GM18519 (cell line): ENCODE results near the gene TYMP.

Experiments used
- ATAC-seq: cut with Tn5 transposase; IDR thresholded peaks from one replicate; pipeline ENCODE4 v1.9.1; 2021; ENCODE audit warnings: mild to moderate bottlenecking, moderate library complexity; ENCODE audit not compliant: unreplicated experiment, low FRiP score

TYMP gene

GRCh38 chr22:50563413-50564160 is 33.8 kb upstream of the TYMP start:
- ATAC-seq = no peak

- ATAC-seq = peak; percentile 82
These were observed 33.0 kb upstream of the TYMP start, which contains the start of gene SYCE3 for GRCh38 chr22:50562523-50563412. Gene SYCE3, minus strand, starts transcription at chr22:50562919. Its CDS starts 6,514 bp downstream, at chr22:50556405.

DNA sequence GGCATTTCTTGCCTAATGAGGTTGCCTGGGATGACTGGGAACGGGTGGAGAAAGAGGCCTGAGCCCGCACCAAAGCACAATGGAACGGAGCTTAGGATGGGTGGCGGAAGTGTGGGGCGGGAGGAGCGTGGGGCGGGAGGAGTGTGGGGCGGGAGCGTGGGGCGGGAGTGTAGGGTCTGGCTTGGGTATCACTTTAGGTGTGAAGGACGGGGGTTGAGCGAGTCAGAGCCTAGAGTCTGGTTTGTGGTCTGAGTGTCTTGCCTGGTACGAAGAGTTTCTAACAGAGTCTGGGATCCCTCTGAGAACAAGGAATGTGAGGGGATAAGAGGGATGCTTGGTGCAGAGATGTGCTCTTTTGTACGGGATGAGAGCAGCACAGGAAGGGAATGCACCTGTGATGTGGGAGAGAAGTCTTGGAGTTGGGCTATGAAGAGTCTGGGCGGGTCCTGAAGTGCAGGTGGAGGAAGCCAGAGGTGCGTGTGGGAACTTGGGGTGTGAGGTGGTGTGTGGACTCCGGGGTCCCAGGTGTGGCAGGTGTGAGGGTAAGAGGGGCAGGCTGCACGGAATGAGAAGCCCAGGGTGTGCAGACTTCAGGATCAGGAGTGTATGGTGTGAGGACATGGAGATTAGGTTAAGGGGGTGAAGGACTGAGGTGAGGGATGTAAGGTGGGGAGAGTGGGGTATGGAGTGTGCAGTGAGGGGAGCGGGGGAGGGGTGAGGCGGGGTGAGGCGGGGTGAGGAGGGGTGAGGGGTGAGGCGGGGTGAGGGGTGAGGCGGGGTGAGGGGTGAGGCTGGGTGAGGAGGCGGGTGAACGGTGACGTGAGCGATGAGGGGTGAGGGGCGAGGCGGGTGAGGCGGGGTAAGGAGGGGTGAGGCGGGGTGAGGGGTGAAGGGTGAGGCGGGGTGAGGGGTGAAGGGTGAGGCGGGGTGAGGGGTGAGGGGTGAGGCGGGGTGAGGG is 31.9 kb upstream of the TYMP start:
- ATAC-seq = no peak

- no peak for ATAC-seq
These were observed 30.2 kb upstream of the TYMP start for GRCh38 chr22:50560034-50560433.

DNA sequence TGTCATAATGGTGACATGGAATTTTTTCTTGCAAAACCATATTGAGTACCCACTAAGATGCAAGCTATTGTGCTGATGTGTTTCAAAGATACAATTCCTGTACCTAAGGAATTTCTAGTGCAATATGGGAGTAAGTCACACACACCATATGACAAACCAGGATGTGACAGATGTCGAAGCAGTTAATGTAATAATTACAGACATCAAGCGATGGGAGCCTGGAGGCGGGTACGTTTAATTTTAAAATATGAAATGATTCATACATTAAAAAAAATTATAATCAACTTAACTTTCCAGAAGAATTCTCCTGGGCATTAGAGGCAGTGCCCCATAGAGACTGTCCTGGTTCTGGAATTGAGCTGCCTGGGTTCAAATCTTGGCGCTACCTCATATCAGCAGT is 26.9 kb upstream of the TYMP start:
- no peak for ATAC-seq

GRCh38 chr22:50553310-50553709 is 23.5 kb upstream of the TYMP start:
- ATAC-seq = no peak

GRCh38 chr22:50551160-50551752 is 21.4 kb upstream of the TYMP start:
- no peak for ATAC-seq

DNA sequence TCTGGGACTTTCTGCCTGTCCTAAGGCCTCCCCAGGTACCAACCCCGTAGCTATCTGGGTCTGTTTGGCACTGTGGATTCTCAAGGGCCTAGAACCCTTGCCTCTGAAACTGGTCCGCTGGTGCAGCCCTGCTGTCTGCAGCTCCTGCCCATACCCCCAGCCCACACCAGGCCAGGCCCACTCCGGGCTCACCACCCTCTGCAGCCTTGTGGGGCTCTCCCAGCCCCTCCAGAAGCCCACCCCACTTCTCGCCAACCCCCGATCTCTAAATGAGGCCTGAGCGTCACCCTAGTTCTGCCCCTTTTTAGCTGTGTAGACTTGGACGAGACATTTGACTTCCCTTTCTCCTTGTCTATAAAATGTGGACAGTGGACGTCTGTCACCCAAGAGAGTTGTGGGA is 20.6 kb upstream of the TYMP start:
- ATAC-seq = no peak

DNA sequence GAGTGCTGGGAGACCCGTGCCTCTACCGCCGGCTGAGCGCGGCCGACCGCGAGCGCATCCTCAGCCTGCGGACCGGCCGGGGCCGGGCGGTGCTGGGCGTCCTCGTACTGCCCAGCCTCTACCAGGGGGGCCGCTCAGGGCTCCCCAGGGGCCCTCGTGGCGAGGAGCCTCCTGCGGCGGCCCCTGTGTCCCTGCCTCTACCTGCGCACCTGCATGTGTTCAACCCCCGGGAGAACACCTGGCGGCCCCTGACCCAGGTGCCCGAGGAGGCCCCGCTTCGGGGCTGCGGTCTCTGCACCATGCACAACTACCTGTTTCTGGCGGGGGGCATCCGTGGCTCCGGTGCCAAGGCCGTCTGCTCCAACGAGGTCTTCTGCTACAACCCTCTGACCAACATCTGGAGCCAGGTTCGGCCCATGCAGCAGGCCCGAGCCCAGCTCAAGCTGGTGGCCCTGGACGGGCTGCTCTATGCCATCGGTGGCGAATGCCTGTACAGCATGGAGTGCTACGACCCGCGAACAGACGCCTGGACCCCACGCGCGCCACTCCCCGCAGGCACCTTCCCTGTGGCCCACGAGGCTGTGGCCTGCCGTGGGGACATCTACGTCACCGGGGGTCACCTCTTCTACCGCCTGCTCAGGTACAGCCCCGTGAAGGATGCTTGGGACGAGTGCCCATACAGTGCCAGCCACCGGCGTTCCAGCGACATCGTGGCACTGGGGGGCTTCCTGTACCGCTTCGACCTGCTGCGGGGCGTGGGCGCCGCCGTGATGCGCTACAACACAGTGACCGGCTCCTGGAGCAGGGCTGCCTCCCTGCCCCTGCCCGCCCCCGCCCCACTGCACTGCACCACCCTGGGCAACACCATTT is 19.3 kb upstream of the TYMP start:
- ATAC-seq = no peak

GRCh38 chr22:50548040-50548920 is 18.5 kb upstream of the TYMP start:
- ATAC-seq = no peak

- no peak for ATAC-seq
These were observed 17.6 kb upstream of the TYMP start for GRCh38 chr22:50547263-50547985.

DNA sequence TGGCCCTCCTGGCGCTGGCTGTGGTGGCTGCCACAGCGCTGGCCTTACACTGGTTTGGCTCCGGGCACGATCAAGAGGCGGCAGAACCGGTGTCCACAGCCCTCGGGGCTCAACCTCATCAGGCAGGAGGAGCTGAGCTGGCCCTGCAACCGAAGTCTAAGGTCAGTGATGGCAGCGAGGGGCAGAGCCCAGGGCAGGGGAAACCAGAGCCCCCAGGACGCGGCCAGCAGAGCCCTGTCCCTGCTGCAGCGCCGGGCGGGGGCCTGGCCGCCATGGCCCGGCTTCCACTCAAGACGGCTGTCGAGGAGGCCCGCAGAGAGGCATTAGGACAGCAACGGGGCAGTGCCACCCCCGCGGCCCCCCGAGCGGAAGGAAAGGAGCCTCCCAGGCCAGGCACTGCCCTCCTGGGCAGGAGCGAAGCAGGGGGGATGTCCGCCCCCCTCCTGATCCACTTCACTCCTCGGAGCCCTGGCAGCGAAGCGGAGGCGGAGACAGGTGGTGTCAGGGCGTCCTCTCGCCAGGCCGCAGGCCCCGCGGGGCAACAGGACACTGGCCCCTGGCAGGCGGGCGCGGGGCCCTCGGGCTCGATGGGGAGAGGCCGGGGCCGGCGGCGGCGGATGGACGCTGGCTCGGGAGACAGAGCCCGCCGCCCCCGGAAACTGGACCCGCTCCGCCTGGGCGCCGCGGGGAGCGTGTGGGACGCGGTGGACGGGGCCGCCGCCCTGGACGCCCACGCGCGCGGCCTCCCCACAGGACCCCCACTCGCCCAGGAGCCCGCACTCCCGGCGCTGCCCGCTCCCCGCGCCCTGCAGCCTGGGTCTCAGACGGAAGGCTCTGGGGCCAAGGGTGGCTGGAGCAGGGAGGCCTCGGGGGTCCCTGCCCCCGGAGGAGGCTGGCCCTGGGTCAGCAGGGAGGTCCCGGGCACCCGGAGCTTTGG is 16.8 kb upstream of the TYMP start:
- ATAC-seq = no peak

DNA sequence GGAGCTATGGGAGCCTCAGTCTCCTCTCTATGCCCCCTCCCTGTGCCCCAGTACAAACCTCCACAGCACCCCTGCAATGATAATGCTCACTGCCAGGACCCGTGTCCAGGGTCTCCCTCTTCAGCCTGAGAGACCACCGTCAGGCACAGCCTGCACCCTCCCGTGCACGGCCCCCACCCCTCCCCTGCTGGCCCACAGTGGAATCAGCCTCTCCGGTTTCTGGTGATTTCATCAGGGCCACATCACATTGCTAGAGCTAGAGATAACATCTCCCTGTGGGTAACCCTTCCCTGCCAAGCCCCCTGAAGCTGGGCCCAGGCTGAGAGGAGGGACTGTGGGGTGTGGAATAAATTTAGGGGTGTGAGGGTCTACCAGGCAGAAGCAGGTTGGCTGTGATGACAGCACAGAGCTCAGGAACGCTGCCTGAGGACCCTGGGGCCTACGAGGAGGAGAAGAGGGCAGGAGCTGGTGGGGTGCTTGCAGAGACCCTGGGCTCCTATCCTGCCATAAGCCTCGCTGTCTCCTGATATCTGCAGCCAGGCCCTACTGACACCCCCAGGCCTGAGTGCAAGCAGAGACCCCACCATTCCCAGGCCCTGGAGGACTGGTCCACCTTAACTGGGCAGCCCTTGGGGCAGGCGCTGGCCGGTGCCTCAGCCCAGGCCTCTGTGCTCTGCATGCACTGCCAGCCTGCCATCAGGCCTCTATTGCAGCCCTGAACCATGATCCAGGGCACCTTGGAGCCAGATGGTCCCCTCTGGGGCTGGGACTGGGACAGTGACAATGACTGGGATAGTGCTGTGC is 15.9 kb upstream of the TYMP start, which contains the start of gene KLHDC7B:
TSS of gene KLHDC7B (plus strand) at position 378 of the 804 bp plus-strand sequence. CDS start at position 723, 345 bp downstream.
- no peak for ATAC-seq

- no peak for ATAC-seq
These were observed 15.0 kb upstream of the TYMP start for GRCh38 chr22:50544746-50545253.

DNA sequence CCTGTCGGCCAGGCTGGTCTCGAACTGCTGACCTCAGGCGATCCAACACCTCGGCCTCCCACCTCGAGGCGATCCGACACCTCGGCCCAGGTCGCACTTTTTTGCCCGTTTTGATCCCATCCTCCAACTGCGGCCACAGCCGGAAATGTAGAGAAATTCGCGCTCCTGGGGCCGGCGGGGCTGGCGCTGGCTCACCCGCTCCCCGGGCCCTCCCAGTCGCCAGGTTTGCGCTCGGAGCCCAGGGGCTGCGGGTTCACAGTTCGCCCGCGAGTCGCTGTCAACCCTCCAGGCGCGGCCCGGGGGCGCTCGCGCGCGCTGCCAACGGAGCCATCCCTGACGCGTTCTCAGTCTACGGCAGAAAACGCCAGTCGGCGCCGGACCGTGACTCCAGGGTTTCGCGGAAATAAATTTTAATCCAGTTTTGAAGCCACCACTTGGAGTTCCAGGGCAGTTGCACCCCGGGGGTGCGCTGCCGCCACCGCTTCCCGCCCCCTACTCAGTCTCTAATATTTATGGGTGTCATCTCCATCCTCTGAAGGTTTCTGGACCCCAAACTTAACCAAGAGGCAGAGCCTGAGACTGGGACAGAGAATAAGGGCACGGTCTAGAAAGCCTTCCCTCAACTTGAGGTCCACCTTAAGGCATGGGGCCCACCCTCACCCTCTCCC is 14.4 kb upstream of the TYMP start:
- ATAC-seq = no peak
